CD4-positive, alpha-beta T cell treated with Interleukin-6 at 100 ng/mL for 8 hours (primary cell): Measurements from ENCODE around the gene TGFB2.

Source experiments
- DNase-seq: peaks from one replicate; pipeline ENCODE4 v3.0.0-alpha.2; 2020; ENCODE audit warnings: mixed read lengths, low spot score

Gene TGFB2

GRCh38 chr1:218425647-218426342 lies 80.7 kb downstream of the TGFB2 start:
- DNase-seq, result no peak

- DNase-seq, result no peak
These were observed 81.2 kb downstream of the TGFB2 start for GRCh38 chr1:218426343-218426657.

DNA sequence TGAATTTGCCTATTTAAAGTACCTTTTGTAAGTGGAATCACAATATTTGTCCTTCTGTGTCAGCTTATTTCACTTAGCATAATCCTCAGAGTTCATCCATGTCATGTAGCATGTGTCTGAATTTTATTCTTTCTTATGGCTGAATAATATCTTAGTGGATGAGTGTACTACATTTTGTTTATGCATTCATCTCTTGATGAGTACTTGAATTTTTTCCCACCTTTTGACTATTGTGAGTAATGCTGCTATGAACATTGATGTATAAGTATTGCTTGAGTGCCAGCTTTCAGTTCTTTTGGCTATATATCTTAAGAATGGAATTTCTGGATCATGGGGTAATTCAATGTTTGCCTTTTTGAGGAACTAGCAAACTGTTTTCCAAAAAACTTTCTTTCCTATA lies 84.2 kb downstream of the TGFB2 start:
- DNase-seq, result no peak

DNA sequence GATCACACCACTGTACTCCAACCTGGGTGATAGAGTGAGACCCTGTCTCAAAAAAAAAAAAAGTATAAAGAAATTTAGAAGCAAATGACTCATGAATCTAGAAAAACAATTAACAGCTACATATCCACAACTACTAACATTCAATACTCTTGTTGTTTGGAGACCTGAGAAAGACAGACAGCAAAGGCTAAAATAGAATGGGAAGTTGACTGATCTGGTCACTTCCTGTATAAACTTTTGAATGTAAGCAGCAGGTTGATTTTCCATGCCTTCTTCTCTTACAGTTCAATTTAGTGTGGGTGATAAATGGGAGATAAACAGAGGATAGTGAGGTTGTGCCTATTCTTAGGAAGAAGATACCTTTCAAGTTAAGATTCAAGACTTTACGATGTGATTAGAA lies 85.2 kb downstream of the TGFB2 start:
- no peak for DNase-seq

GRCh38 chr1:218430822-218431221 lies 85.7 kb downstream of the TGFB2 start:
- DNase-seq, result no peak

GRCh38 chr1:218431476-218431875 lies 86.3 kb downstream of the TGFB2 start:
- no peak for DNase-seq

DNA sequence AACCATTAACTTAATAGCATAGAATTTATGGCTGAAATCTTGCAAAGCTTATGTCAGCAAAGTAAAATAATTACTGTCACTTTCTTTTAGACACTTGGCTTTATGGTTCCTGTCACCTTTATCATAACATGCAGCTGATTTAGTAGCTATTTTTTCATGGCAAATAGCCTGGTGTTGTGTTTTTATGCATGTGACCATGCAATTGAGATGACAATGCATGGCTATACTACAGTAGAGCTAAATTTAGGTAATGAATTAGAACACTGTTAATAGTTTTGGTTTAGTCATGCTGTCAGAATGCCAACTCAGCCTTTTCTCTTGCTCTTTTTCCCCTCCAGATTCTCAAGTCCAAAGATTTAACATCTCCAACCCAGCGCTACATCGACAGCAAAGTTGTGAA lies 88.6 kb downstream of the TGFB2 start:
- no peak for DNase-seq

- DNase-seq, result no peak
These were observed 90.4 kb downstream of the TGFB2 start for GRCh38 chr1:218435528-218435927.

GRCh38 chr1:218436346-218436745 lies 91.2 kb downstream of the TGFB2 start:
- DNase-seq, result no peak

DNA sequence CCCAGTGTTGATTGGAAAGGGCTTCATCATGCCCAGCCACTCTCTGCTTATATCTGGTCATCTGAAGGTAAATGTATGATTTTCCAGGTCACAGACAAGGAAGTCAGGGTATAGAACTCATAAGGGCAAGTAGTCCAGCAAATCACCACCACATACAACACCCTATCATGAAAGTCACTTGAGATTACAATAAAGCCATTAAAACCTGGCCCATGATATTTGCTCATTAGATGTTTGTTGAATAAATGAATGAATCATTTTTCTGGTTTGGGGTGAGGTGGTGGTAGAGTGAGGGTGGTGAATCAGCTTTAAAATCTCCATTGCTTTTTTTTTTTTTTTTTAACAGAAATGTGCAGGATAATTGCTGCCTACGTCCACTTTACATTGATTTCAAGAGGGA lies 91.9 kb downstream of the TGFB2 start:
- DNase-seq, result no peak

DNA sequence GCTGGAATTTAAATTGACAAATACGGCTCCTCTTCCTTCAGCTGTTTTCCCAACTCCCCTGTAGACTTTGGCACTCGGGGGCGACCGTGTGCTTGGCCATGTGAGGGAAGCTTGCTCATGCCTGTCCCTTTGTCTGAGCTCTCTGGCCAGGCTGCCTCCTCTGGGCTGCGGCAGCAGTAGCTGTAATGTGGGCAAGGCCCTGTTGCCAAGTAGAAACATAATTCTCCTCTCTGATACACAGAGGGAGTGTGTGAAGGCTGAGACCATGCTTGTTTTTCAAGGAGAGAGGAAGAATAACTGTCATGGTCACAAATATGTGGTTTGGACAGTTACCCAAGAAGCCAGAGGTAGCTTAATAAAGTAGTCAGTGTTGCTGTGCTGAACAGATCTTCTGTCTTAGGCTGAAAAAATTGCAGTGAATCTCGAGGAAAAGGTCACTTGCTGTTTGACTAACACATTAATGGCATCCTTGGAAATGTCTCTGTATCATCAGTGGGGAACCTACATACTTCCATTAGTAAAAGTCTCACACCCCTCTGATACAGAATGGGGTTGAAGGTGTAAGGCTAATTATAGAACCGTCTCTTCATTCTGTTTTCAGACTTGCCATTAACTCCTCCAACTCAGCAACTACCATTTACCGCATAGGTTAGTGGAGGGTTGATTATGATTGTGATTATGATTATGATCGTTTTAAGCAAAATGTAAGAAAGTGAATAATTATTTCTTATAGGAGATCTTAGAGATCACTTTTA lies 94.6 kb downstream of the TGFB2 start:
- no peak for DNase-seq

DNA sequence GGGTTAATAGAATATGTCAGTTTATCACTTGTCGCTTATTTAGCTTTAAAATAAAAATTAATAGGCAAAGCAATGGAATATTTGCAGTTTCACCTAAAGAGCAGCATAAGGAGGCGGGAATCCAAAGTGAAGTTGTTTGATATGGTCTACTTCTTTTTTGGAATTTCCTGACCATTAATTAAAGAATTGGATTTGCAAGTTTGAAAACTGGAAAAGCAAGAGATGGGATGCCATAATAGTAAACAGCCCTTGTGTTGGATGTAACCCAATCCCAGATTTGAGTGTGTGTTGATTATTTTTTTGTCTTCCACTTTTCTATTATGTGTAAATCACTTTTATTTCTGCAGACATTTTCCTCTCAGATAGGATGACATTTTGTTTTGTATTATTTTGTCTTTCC lies 98.1 kb downstream of the TGFB2 start:
- no peak for DNase-seq

GRCh38 chr1:218444173-218444572 lies 99.0 kb downstream of the TGFB2 start:
- DNase-seq, result no peak

- no peak for DNase-seq
These were observed 99.5 kb downstream of the TGFB2 start for GRCh38 chr1:218444588-218444987.

- no peak for DNase-seq
These were observed 102.0 kb downstream of the TGFB2 start for GRCh38 chr1:218447010-218447689.

GRCh38 chr1:218451415-218451814 lies 106.3 kb downstream of the TGFB2 start:
- no peak for DNase-seq

- no peak for DNase-seq
These were observed 109.7 kb downstream of the TGFB2 start for GRCh38 chr1:218454700-218455282.

DNA sequence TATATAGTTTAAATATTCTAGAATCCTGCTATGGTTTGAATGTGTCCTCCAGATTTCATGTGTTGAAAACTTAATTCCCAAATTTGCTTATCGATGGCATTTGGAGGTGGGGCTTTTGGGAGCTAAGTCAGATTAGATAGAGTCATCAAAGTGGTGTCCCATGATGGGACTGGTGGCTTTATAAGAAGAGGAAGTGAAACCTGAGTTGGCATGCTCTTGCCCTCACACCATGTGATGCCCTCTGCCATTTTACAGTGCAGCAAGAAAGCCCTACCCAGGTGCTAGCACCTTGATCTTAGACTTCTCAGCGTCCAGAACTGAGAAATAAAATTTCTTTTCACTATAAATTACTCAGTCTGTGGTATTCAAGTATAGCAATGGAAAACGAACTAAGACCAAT lies 111.3 kb downstream of the TGFB2 start:
- no peak for DNase-seq

- no peak for DNase-seq
These were observed 114.3 kb downstream of the TGFB2 start for GRCh38 chr1:218459450-218459849.

DNA sequence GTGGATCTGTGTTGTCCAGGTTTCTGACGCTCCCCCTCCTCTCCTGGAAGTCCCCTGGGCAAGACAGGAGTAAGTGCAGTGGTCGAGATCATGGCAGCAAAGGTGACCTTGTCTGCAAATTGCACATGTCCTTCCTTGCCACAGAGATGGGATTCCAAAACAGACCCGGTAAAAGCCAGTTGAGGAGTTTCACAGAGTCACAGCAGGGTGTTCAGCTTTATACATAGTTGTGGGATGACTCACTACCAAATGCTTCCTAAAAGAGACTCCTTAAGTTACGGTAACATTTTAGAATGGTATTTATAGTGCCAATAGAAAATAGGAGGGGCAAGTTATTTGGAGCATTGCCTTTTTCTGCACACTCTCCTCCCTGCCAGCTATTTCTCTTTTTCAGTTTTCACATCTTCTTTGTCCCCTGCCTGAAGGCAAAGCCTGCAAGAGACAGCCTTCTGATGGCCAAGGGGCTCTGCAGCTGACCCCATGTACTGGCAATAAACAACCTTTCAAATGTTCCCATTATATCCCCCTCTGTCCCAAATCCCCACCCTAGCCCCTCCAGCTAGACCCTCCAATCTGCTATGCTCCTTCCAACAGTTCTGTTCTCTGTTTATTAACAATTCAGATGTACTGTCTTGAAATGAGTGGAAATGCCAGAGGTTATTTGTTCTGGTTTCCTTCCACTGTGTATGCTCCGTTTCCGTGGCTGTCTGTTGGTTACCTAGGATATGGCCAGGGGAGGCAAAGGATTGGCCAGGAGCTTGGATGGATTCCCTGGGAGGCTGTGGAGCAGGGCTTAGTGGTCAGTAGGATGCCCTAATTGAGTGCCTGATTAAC lies 115.0 kb downstream of the TGFB2 start:
- no peak for DNase-seq

DNA sequence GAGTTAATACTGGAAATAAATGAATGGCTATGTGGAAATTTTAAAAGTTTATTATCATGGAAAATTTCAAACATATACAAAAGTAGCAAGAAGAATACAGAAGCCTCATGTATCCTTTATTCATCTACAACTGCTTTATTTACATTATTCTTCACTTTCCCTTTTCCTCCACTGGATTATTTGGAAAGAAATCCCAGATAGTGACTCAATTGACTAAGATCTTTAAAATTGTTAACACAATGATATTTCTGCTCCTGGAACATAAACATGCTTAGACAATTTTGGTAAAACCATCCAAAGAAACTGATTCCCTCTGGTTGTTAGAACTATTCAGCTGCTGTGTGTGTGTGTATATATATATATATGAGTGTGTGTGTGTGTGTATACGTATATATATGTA lies 116.2 kb downstream of the TGFB2 start:
- no peak for DNase-seq

GRCh38 chr1:218462116-218462515 lies 117.0 kb downstream of the TGFB2 start:
- no peak for DNase-seq
